ENCODE data around the gene COPG1. TPM values are rescaled to one million over a fixed set of nuclear protein-coding genes. Genes with fewer than 3 reads are reported as not detected.
A peak's percentile ranks its signal among the peaks of the same experiment; 100 is the strongest.

Gene COPG1
- total and polyA plus RNA-seq, 9 of the 15 experiments (the other 6 are each of a cell fraction or from before 2014, with no cell fraction given): 40.3 to 105 (median 62.4) TPM

DNA sequence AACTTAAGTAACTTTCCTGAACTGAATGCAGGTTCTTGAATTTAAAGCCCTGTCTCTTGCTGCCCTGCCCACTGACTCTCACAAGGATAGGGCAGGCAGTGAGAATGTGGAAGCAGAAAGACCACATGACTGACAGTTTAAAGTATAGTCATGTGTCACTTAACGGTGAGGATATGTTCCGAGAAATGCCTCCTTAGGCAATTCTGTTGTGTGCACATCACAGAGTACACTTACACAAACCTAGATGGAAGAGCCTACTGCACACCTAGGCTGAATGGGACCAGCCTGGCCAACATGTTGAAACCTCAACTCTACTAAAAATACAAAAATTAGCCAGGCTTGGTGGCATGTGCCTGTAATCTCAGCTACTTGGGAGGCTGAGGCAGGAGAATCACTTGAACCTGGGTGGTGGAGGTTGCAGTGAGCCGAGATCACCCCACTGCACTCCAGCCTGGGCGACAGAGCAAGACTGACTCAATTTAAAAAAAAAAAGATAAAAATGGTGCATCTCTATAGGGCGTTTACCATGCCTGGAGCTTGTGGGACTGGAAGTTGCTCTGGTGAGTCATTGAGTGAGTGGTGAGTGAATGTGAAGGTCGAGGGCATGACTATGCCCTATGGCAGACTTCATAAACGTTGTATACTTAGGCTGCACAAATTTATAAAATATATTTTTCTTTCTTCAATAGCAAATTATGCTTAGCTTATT lies 18.9 kb upstream of the COPG1 start (continued):
- TF ChIP-seq, protein P1, sequence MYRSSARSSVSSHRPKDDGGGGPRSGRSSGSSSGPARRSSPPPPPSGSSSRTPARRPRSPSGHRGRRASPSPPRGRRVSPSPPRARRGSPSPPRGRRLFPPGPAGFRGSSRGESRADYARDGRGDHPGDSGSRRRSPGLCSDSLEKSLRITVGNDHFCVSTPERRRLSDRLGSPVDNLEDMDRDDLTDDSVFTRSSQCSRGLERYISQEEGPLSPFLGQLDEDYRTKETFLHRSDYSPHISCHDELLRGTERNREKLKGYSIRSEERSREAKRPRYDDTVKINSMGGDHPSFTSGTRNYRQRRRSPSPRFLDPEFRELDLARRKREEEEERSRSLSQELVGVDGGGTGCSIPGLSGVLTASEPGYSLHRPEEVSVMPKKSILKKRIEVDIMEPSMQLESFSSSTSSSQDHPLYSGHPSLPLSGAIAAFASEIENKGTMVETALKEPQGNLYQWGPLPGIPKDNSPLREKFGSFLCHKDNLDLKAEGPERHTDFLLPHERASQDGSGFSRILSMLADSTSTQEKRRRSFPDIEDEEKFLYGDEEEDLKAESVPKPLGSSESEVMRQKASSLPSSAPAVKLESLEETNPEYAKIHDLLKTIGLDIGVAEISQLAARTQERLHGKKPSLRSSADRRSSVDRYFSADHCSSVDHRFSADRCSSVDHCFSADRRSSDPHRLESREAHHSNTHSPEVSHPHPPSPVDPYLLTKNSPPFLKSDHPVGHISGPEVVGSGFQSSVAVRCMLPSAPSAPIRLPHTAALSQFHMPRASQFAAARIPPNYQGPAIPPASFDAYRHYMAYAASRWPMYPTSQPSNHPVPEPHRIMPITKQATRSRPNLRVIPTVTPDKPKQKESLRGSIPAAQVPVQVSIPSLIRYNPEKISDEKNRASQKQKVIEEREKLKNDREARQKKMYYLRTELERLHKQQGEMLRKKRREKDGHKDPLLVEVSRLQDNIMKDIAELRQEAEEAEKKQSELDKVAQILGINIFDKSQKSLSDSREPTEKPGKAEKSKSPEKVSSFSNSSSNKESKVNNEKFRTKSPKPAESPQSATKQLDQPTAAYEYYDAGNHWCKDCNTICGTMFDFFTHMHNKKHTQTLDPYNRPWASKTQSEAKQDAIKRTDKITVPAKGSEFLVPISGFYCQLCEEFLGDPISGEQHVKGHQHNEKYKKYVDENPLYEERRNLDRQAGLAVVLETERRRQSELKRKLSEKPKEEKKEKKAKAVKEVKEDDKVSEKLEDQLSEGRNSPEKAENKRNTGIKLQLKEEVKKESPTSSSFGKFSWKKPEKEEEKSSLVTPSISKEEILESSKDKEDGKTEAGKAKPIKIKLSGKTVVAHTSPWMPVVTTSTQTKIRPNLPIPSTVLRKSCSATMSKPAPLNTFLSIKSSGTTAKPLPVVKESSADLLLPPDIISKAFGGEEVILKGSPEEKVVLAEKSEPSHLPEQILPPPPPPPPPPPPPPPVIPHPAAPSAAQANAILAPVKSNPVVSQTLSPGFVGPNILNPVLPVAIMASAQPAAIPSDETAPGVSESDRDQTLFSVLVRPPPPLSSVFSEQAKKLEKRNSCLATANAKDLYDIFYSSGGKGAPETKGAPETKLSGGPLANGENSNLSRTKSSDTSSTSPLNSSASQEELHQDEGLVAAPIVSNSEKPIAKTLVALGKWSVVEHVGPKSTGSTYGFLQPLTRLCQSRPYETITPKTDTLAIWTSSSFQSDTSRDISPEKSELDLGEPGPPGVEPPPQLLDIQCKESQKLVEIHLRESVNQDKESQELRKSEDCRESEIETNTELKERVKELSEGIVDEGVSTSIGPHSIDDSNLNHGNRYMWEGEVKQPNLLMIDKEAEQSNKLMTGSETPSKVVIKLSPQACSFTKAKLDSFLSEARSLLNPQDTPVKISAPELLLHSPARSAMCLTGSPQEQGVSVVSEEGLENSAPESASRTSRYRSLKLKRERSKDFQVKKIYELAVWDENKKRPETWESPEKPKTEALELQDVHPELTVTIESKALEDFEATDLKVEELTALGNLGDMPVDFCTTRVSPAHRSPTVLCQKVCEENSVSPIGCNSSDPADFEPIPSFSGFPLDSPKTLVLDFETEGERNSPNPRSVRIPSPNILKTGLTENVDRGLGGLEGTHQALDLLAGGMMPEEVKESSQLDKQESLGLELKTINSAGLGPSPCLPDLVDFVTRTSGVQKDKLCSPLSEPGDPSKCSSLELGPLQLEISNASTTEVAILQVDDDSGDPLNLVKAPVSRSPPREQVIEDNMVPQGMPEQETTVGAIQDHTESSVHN (IDR thresholded peaks at IDR 0.05; ENCODE audit: borderline replicate concordance in 1 of 2, low read depth in 1 of 2): no peak
- TF ChIP-seq HMG20B (CRISPR knock-in tag; IDR thresholded peaks at IDR 0.05): no peak
- no peak for TF ChIP-seq ZNF551 (CRISPR knock-in tag; IDR thresholded peaks at IDR 0.05)
- no peak for TF ChIP-seq BDP1 (IDR thresholded peaks at IDR 0.05; ENCODE audit: insufficient read depth, insufficient read length)
- TF ChIP-seq, protein P2, sequence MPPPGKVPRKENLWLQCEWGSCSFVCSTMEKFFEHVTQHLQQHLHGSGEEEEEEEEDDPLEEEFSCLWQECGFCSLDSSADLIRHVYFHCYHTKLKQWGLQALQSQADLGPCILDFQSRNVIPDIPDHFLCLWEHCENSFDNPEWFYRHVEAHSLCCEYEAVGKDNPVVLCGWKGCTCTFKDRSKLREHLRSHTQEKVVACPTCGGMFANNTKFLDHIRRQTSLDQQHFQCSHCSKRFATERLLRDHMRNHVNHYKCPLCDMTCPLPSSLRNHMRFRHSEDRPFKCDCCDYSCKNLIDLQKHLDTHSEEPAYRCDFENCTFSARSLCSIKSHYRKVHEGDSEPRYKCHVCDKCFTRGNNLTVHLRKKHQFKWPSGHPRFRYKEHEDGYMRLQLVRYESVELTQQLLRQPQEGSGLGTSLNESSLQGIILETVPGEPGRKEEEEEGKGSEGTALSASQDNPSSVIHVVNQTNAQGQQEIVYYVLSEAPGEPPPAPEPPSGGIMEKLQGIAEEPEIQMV (tag; conservative IDR thresholded peaks at IDR 0.05; ENCODE audit: low read depth): no peak
- TF ChIP-seq, protein P3, sequence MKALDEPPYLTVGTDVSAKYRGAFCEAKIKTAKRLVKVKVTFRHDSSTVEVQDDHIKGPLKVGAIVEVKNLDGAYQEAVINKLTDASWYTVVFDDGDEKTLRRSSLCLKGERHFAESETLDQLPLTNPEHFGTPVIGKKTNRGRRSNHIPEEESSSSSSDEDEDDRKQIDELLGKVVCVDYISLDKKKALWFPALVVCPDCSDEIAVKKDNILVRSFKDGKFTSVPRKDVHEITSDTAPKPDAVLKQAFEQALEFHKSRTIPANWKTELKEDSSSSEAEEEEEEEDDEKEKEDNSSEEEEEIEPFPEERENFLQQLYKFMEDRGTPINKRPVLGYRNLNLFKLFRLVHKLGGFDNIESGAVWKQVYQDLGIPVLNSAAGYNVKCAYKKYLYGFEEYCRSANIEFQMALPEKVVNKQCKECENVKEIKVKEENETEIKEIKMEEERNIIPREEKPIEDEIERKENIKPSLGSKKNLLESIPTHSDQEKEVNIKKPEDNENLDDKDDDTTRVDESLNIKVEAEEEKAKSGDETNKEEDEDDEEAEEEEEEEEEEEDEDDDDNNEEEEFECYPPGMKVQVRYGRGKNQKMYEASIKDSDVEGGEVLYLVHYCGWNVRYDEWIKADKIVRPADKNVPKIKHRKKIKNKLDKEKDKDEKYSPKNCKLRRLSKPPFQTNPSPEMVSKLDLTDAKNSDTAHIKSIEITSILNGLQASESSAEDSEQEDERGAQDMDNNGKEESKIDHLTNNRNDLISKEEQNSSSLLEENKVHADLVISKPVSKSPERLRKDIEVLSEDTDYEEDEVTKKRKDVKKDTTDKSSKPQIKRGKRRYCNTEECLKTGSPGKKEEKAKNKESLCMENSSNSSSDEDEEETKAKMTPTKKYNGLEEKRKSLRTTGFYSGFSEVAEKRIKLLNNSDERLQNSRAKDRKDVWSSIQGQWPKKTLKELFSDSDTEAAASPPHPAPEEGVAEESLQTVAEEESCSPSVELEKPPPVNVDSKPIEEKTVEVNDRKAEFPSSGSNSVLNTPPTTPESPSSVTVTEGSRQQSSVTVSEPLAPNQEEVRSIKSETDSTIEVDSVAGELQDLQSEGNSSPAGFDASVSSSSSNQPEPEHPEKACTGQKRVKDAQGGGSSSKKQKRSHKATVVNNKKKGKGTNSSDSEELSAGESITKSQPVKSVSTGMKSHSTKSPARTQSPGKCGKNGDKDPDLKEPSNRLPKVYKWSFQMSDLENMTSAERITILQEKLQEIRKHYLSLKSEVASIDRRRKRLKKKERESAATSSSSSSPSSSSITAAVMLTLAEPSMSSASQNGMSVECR (CRISPR knock-in tag; IDR thresholded peaks at IDR 0.05): no peak
- TF ChIP-seq PPARD (CRISPR knock-in tag; IDR thresholded peaks at IDR 0.05): no peak
- TF ChIP-seq HDAC2 (IDR thresholded peaks at IDR 0.05): 0 out of 2 replicates have a peak, but pooled peaks have one; percentile 19
- no peak for TF ChIP-seq ZNF121 (CRISPR knock-in tag; conservative IDR thresholded peaks at IDR 0.05)
- TF ChIP-seq L3MBTL2 (IDR thresholded peaks at IDR 0.05): no peak; the same call in none of the 2 replicates
- TF ChIP-seq, protein P4, sequence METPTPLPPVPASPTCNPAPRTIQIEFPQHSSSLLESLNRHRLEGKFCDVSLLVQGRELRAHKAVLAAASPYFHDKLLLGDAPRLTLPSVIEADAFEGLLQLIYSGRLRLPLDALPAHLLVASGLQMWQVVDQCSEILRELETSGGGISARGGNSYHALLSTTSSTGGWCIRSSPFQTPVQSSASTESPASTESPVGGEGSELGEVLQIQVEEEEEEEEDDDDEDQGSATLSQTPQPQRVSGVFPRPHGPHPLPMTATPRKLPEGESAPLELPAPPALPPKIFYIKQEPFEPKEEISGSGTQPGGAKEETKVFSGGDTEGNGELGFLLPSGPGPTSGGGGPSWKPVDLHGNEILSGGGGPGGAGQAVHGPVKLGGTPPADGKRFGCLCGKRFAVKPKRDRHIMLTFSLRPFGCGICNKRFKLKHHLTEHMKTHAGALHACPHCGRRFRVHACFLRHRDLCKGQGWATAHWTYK (CRISPR knock-in tag; IDR thresholded peaks at IDR 0.05): no peak

Data from K562 (cell line).